ENCODE results near the gene MRPS30. TPM values are rescaled to one million over a fixed set of nuclear protein-coding genes. Genes with fewer than 3 reads are reported as not detected.

MRPS30 gene
- total and polyA plus RNA-seq, 2 of the 13 experiments (the other 11 are each of a cell fraction or from before 2014, with no cell fraction given) = 36.4 to 67.6 TPM

DNA sequence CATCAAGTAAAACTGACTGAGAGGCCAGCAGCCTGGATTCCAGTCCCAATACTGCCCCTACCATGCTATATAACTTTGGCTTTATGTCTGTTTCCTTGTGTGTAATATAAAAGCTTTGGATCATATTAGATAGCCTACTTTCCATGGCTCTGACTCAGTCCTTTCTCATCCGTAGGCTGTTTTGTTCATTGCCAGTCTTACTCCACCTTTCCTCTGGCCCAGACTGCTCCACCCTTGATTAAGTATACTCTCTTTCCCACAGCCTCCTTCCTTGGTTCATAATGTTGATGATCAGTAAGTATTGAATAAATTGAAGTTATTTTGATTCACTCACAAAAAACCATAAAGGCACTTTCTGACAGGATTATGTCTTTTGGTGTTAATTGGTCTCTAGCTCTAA lies 1.5 kb upstream of the MRPS30 start (continued):
- TF ChIP-seq, protein P1, sequence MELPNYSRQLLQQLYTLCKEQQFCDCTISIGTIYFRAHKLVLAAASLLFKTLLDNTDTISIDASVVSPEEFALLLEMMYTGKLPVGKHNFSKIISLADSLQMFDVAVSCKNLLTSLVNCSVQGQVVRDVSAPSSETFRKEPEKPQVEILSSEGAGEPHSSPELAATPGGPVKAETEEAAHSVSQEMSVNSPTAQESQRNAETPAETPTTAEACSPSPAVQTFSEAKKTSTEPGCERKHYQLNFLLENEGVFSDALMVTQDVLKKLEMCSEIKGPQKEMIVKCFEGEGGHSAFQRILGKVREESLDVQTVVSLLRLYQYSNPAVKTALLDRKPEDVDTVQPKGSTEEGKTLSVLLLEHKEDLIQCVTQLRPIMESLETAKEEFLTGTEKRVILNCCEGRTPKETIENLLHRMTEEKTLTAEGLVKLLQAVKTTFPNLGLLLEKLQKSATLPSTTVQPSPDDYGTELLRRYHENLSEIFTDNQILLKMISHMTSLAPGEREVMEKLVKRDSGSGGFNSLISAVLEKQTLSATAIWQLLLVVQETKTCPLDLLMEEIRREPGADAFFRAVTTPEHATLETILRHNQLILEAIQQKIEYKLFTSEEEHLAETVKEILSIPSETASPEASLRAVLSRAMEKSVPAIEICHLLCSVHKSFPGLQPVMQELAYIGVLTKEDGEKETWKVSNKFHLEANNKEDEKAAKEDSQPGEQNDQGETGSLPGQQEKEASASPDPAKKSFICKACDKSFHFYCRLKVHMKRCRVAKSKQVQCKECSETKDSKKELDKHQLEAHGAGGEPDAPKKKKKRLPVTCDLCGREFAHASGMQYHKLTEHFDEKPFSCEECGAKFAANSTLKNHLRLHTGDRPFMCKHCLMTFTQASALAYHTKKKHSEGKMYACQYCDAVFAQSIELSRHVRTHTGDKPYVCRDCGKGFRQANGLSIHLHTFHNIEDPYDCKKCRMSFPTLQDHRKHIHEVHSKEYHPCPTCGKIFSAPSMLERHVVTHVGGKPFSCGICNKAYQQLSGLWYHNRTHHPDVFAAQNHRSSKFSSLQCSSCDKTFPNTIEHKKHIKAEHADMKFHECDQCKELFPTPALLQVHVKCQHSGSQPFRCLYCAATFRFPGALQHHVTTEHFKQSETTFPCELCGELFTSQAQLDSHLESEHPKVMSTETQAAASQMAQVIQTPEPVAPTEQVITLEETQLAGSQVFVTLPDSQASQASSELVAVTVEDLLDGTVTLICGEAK (IDR thresholded peaks at IDR 0.05) = no peak
- TF ChIP-seq, protein P1 (CRISPR knock-in tag; IDR thresholded peaks at IDR 0.05) = no peak
- TF ChIP-seq HOXA5 (CRISPR knock-in tag; IDR thresholded peaks at IDR 0.05) = no peak
- TF ChIP-seq MATR3 (CRISPR knock-in tag; IDR thresholded peaks at IDR 0.05) = no peak
- no peak for TF ChIP-seq RFX3 (CRISPR knock-in tag; IDR thresholded peaks at IDR 0.05)
- no peak for TF ChIP-seq RBM22 (optimal IDR thresholded peaks at IDR 0.05; ENCODE audit: low read length)
- TF ChIP-seq, protein P2, sequence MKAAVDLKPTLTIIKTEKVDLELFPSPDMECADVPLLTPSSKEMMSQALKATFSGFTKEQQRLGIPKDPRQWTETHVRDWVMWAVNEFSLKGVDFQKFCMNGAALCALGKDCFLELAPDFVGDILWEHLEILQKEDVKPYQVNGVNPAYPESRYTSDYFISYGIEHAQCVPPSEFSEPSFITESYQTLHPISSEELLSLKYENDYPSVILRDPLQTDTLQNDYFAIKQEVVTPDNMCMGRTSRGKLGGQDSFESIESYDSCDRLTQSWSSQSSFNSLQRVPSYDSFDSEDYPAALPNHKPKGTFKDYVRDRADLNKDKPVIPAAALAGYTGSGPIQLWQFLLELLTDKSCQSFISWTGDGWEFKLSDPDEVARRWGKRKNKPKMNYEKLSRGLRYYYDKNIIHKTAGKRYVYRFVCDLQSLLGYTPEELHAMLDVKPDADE (CRISPR knock-in tag; IDR thresholded peaks at IDR 0.05) = no peak
- TF ChIP-seq, protein P3, sequence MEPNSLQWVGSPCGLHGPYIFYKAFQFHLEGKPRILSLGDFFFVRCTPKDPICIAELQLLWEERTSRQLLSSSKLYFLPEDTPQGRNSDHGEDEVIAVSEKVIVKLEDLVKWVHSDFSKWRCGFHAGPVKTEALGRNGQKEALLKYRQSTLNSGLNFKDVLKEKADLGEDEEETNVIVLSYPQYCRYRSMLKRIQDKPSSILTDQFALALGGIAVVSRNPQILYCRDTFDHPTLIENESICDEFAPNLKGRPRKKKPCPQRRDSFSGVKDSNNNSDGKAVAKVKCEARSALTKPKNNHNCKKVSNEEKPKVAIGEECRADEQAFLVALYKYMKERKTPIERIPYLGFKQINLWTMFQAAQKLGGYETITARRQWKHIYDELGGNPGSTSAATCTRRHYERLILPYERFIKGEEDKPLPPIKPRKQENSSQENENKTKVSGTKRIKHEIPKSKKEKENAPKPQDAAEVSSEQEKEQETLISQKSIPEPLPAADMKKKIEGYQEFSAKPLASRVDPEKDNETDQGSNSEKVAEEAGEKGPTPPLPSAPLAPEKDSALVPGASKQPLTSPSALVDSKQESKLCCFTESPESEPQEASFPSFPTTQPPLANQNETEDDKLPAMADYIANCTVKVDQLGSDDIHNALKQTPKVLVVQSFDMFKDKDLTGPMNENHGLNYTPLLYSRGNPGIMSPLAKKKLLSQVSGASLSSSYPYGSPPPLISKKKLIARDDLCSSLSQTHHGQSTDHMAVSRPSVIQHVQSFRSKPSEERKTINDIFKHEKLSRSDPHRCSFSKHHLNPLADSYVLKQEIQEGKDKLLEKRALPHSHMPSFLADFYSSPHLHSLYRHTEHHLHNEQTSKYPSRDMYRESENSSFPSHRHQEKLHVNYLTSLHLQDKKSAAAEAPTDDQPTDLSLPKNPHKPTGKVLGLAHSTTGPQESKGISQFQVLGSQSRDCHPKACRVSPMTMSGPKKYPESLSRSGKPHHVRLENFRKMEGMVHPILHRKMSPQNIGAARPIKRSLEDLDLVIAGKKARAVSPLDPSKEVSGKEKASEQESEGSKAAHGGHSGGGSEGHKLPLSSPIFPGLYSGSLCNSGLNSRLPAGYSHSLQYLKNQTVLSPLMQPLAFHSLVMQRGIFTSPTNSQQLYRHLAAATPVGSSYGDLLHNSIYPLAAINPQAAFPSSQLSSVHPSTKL (CRISPR knock-in tag; IDR thresholded peaks at IDR 0.05) = no peak
- TF ChIP-seq, protein P4, sequence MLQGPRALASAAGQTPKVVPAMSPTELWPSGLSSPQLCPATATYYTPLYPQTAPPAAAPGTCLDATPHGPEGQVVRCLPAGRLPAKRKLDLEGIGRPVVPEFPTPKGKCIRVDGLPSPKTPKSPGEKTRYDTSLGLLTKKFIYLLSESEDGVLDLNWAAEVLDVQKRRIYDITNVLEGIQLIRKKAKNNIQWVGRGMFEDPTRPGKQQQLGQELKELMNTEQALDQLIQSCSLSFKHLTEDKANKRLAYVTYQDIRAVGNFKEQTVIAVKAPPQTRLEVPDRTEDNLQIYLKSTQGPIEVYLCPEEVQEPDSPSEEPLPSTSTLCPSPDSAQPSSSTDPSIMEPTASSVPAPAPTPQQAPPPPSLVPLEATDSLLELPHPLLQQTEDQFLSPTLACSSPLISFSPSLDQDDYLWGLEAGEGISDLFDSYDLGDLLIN (CRISPR knock-in tag; IDR thresholded peaks at IDR 0.05; ENCODE audit: borderline replicate concordance) = no peak
- no peak for TF ChIP-seq ZSCAN30 (CRISPR knock-in tag; IDR thresholded peaks at IDR 0.05)
- TF ChIP-seq, protein P5, sequence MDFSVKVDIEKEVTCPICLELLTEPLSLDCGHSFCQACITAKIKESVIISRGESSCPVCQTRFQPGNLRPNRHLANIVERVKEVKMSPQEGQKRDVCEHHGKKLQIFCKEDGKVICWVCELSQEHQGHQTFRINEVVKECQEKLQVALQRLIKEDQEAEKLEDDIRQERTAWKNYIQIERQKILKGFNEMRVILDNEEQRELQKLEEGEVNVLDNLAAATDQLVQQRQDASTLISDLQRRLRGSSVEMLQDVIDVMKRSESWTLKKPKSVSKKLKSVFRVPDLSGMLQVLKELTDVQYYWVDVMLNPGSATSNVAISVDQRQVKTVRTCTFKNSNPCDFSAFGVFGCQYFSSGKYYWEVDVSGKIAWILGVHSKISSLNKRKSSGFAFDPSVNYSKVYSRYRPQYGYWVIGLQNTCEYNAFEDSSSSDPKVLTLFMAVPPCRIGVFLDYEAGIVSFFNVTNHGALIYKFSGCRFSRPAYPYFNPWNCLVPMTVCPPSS (IDR thresholded peaks at IDR 0.05) = no peak
- TF ChIP-seq, protein P6, sequence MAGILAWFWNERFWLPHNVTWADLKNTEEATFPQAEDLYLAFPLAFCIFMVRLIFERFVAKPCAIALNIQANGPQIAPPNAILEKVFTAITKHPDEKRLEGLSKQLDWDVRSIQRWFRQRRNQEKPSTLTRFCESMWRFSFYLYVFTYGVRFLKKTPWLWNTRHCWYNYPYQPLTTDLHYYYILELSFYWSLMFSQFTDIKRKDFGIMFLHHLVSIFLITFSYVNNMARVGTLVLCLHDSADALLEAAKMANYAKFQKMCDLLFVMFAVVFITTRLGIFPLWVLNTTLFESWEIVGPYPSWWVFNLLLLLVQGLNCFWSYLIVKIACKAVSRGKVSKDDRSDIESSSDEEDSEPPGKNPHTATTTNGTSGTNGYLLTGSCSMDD (CRISPR knock-in tag; IDR thresholded peaks at IDR 0.05) = no peak

All from HepG2 (cell line).